ENCODE data around the gene DNM2.

The DNM2 gene

GRCh38 chr19:10679743-10680142 is 38.1 kb upstream of the DNM2 start:
- no peak overlapping the region for H3K4ac ChIP-seq (ENCODE audit: low read depth, low read length)
- no peak for DNase-seq
- H3K14ac ChIP-seq (ENCODE audit: low read length) = no peak overlapping the region
- H3K9ac ChIP-seq (ENCODE audit: low read length) = no peak overlapping the region
- no peak overlapping the region for H2BK12ac ChIP-seq (ENCODE audit: low read length)
- H3K23ac ChIP-seq (ENCODE audit: low read length) = no peak overlapping the region
- H3K79me2 ChIP-seq (ENCODE audit: control insufficient read depth, insufficient read depth, low read length, poor library complexity) = no peaks in the 10 kb centered on the region
- no peak overlapping the region for H2AK5ac ChIP-seq (ENCODE audit: low read length)
- no peaks in the 10 kb centered on the region for H3K4me1 ChIP-seq (ENCODE audit: control insufficient read depth in 1 of 2, insufficient read depth in 2 of 2, low read length in 2 of 2)
- H3K9me3 ChIP-seq (ENCODE audit: insufficient read depth, low read depth, low read length) = peaks cover 3% of the 10 kb centered on the region
- no peak overlapping the region for H4K91ac ChIP-seq (ENCODE audit: low read depth, low read length)
- H3K27me3 ChIP-seq (ENCODE audit: insufficient read depth, low read length) = no peaks in the 10 kb centered on the region
- WGBS (ENCODE audit: extremely low coverage, insufficient coverage, insufficient read length) = no CpG with 5 or more reads among the region's 18 CpGs
- H4K12ac ChIP-seq (ENCODE audit: low read depth, low read length) = no peak overlapping the region
- H3K27ac ChIP-seq (ENCODE audit: low read depth, low read length) = no peak overlapping the region
- H3K18ac ChIP-seq (ENCODE audit: low read length) = no peak overlapping the region
- H2BK5ac ChIP-seq (ENCODE audit: low read depth, low read length, poor library complexity) = no peak overlapping the region
- no peak overlapping the region for H3K4me2 ChIP-seq (ENCODE audit: low read length)
- H3K36me3 ChIP-seq (ENCODE audit: control insufficient read depth in 1 of 2, insufficient read depth in 2 of 2, low read length in 2 of 2) = peaks cover 82 to 88% of the 10 kb centered on the region in 2 experiments
- H3K79me1 ChIP-seq (ENCODE audit: low read length) = no peaks in the 10 kb centered on the region
- no peak overlapping the region for H2BK120ac ChIP-seq (ENCODE audit: insufficient read depth, low read length, poor library complexity)
- H2AFZ ChIP-seq (ENCODE audit: insufficient read depth, low read length, poor library complexity) = no peak overlapping the region
- no peak overlapping the region for H3K4me3 ChIP-seq (ENCODE audit: low read depth, low read length)
- no peak overlapping the region for H4K8ac ChIP-seq (ENCODE audit: low read depth, low read length)

- H3K14ac ChIP-seq (ENCODE audit: low read length) = no peak overlapping the region
- no peak overlapping the region for H4K91ac ChIP-seq (ENCODE audit: low read depth, low read length)
- H3K27me3 ChIP-seq (ENCODE audit: insufficient read depth, low read length) = no peaks in the 10 kb centered on the region
- H2BK120ac ChIP-seq (ENCODE audit: insufficient read depth, low read length, poor library complexity) = no peak overlapping the region
- WGBS (ENCODE audit: extremely low coverage, insufficient coverage, insufficient read length) = no CpG with 5 or more reads among the region's 15 CpGs
- no peaks in the 10 kb centered on the region for H3K79me1 ChIP-seq (ENCODE audit: low read length)
- no peak overlapping the region for H2AFZ ChIP-seq (ENCODE audit: insufficient read depth, low read length, poor library complexity)
- no peak overlapping the region for H3K9ac ChIP-seq (ENCODE audit: low read length)
- no peak overlapping the region for H2BK12ac ChIP-seq (ENCODE audit: low read length)
- no peak overlapping the region for H2AK5ac ChIP-seq (ENCODE audit: low read length)
- H3K79me2 ChIP-seq (ENCODE audit: control insufficient read depth, insufficient read depth, low read length, poor library complexity) = no peaks in the 10 kb centered on the region
- H4K8ac ChIP-seq (ENCODE audit: low read depth, low read length) = no peak overlapping the region
- no peak overlapping the region for H3K23ac ChIP-seq (ENCODE audit: low read length)
- no peak overlapping the region for H2BK5ac ChIP-seq (ENCODE audit: low read depth, low read length, poor library complexity)
- H3K4me1 ChIP-seq (ENCODE audit: control insufficient read depth in 1 of 2, insufficient read depth in 2 of 2, low read length in 2 of 2) = no peaks in the 10 kb centered on the region
- H4K12ac ChIP-seq (ENCODE audit: low read depth, low read length) = no peak overlapping the region
- no peak overlapping the region for H3K27ac ChIP-seq (ENCODE audit: low read depth, low read length)
- H3K4ac ChIP-seq (ENCODE audit: low read depth, low read length) = no peak overlapping the region
- peaks cover 3% of the 10 kb centered on the region for H3K9me3 ChIP-seq (ENCODE audit: insufficient read depth, low read depth, low read length)
- no peak overlapping the region for H3K4me3 ChIP-seq (ENCODE audit: low read depth, low read length)
- no peak overlapping the region for H3K4me2 ChIP-seq (ENCODE audit: low read length)
- no peak for DNase-seq
- peaks cover 78 to 87% of the 10 kb centered on the region in 2 experiments for H3K36me3 ChIP-seq (ENCODE audit: control insufficient read depth in 1 of 2, insufficient read depth in 2 of 2, low read length in 2 of 2)
- H3K18ac ChIP-seq (ENCODE audit: low read length) = no peak overlapping the region
Observed at GRCh38 chr19:10680545-10681135, 37.2 kb upstream of the DNM2 start.

- no peak for DNase-seq
- Histone ChIP-seq H3K18ac (ENCODE audit: low read length) (no peak overlapping the region), H3K27ac (ENCODE audit: low read depth, low read length) (no peak overlapping the region), H4K8ac (ENCODE audit: low read depth, low read length) (no peak overlapping the region), H2AFZ (ENCODE audit: insufficient read depth, low read length, poor library complexity) (no peak overlapping the region), H3K4me3 (ENCODE audit: low read depth, low read length) (no peak overlapping the region), H3K36me3 (ENCODE audit: control insufficient read depth in 1 of 2, insufficient read depth in 2 of 2, low read length in 2 of 2) (peaks cover 84 to 94% of the 10 kb centered on the region in 2 experiments), H2BK12ac (ENCODE audit: low read length) (no peak overlapping the region), H3K23ac (ENCODE audit: low read length) (no peak overlapping the region), H3K4ac (ENCODE audit: low read depth, low read length) (no peak overlapping the region), H4K12ac (ENCODE audit: low read depth, low read length) (no peak overlapping the region), H3K9me3 (ENCODE audit: insufficient read depth, low read depth, low read length) (peaks cover 3% of the 10 kb centered on the region), H3K9ac (ENCODE audit: low read length) (no peak overlapping the region), H3K27me3 (ENCODE audit: insufficient read depth, low read length) (no peaks in the 10 kb centered on the region), H2BK120ac (ENCODE audit: insufficient read depth, low read length, poor library complexity) (no peak overlapping the region), H3K79me2 (ENCODE audit: control insufficient read depth, insufficient read depth, low read length, poor library complexity) (no peaks in the 10 kb centered on the region), H3K4me2 (ENCODE audit: low read length) (no peak overlapping the region), H3K4me1 (ENCODE audit: control insufficient read depth in 1 of 2, insufficient read depth in 2 of 2, low read length in 2 of 2) (no peaks in the 10 kb centered on the region), H3K79me1 (ENCODE audit: low read length) (no peaks in the 10 kb centered on the region), H4K91ac (ENCODE audit: low read depth, low read length) (no peak overlapping the region), H2AK5ac (ENCODE audit: low read length) (no peak overlapping the region), H3K14ac (ENCODE audit: low read length) (no peak overlapping the region), H2BK5ac (ENCODE audit: low read depth, low read length, poor library complexity) (no peak overlapping the region)
- no CpG with 5 or more reads among the region's 4 CpGs for WGBS (ENCODE audit: extremely low coverage, insufficient coverage, insufficient read length)
Observed at GRCh38 chr19:10681658-10682057, 36.2 kb upstream of the DNM2 start.

GRCh38 chr19:10682397-10683063 is 35.3 kb upstream of the DNM2 start:
- no peak overlapping the region for H2BK120ac ChIP-seq (ENCODE audit: insufficient read depth, low read length, poor library complexity)
- peaks cover 87 to 94% of the 10 kb centered on the region in 2 experiments for H3K36me3 ChIP-seq (ENCODE audit: control insufficient read depth in 1 of 2, insufficient read depth in 2 of 2, low read length in 2 of 2)
- no peaks in the 10 kb centered on the region for H3K79me1 ChIP-seq (ENCODE audit: low read length)
- H3K27me3 ChIP-seq (ENCODE audit: insufficient read depth, low read length) = no peaks in the 10 kb centered on the region
- H4K12ac ChIP-seq (ENCODE audit: low read depth, low read length) = no peak overlapping the region
- no peak overlapping the region for H3K18ac ChIP-seq (ENCODE audit: low read length)
- H3K23ac ChIP-seq (ENCODE audit: low read length) = no peak overlapping the region
- H3K14ac ChIP-seq (ENCODE audit: low read length) = no peak overlapping the region
- H2BK12ac ChIP-seq (ENCODE audit: low read length) = no peak overlapping the region
- no peak overlapping the region for H4K91ac ChIP-seq (ENCODE audit: low read depth, low read length)
- no peak overlapping the region for H3K4me3 ChIP-seq (ENCODE audit: low read depth, low read length)
- no peak overlapping the region for H2AK5ac ChIP-seq (ENCODE audit: low read length)
- no peak overlapping the region for H3K4me2 ChIP-seq (ENCODE audit: low read length)
- peaks cover 3% of the 10 kb centered on the region for H3K9me3 ChIP-seq (ENCODE audit: insufficient read depth, low read depth, low read length)
- no peak overlapping the region for H2BK5ac ChIP-seq (ENCODE audit: low read depth, low read length, poor library complexity)
- H3K79me2 ChIP-seq (ENCODE audit: control insufficient read depth, insufficient read depth, low read length, poor library complexity) = no peaks in the 10 kb centered on the region
- WGBS (ENCODE audit: extremely low coverage, insufficient coverage, insufficient read length) = no CpG with 5 or more reads among the region's 15 CpGs
- DNase-seq = no peak
- H3K4ac ChIP-seq (ENCODE audit: low read depth, low read length) = no peak overlapping the region
- no peaks in the 10 kb centered on the region for H3K4me1 ChIP-seq (ENCODE audit: control insufficient read depth in 1 of 2, insufficient read depth in 2 of 2, low read length in 2 of 2)
- H4K8ac ChIP-seq (ENCODE audit: low read depth, low read length) = no peak overlapping the region
- H2AFZ ChIP-seq (ENCODE audit: insufficient read depth, low read length, poor library complexity) = no peak overlapping the region
- H3K9ac ChIP-seq (ENCODE audit: low read length) = no peak overlapping the region
- no peak overlapping the region for H3K27ac ChIP-seq (ENCODE audit: low read depth, low read length)
